Peyer's patch (tissue), 4 donors: ENCODE data around the gene TFF1. TPM values are rescaled to one million over a fixed set of nuclear protein-coding genes. Genes with fewer than 3 reads are reported as not detected.

Experiments used
- DNase-seq, 3 donors: peaks; one replicate each; pipeline ENCODE4 v3.0.0-alpha.2; 2017 to 2019
- H3K27ac ChIP-seq, 4 donors: fragments of 200-600 bp; sonication (generic); one replicate each; pipeline ENCODE4 v1.5.1; 2016 to 2019
- H3K27me3 ChIP-seq, 2 donors: fragments of 200-600 bp; sonication (generic); one replicate each; pipeline ENCODE4 v1.5.1; 2019
- H3K36me3 ChIP-seq, 3 donors: fragments of 200-600 bp; sonication (generic); one replicate each; pipeline ENCODE4 v1.5.1; 2016 to 2019
- H3K4me1 ChIP-seq, 4 donors: fragments of 200-600 bp; sonication (generic); one replicate each; pipeline ENCODE4 v1.5.1; 2016 to 2019
- H3K4me3 ChIP-seq, 4 donors: fragments of 200-600 bp; sonication (generic); 1 replicate in 3 of 4; 2 replicates in 1 of 4; pipeline ENCODE4 v1.5.1; 2016 to 2019; ENCODE audit warnings: mild to moderate bottlenecking in 1 of 4
- H3K9me3 ChIP-seq, 4 donors: fragments of 200-600 bp; sonication (generic); one replicate each; pipeline ENCODE4 v1.5.1; 2016 to 2019; ENCODE audit warnings: mild to moderate bottlenecking in 1 of 4
- POLR2A ChIP-seq, 2 donors: fragments of 450-650 bp; IDR thresholded peaks; one replicate each; pipeline ENCODE4 v1.5.1; 2017; ENCODE audit warnings: antibody characterized with exemption in 2 of 2, mild to moderate bottlenecking in 2 of 2, moderate library complexity in 2 of 2
- total RNA-seq, 4 donors: library from RNA; depleted of rRNA; stranded (reverse); fragments of >200 nt; gene quantifications; one replicate each; pipeline ENCODE4 v1.1.0, GENCODE V29; 2016
- TF ChIP-seq, protein P1 (sequence below), 6 experiments: fragments of 450-650 bp in 4 of 6; fragments of 200-600 bp in 2 of 6; sonication (generic) in 1 of 6; IDR thresholded peaks; one replicate each; pipeline ENCODE4 v1.5.1; 2017 to 2019; ENCODE audit warnings: antibody characterized with exemption in 6 of 6, mild to moderate bottlenecking in 3 of 6, moderate library complexity in 1 of 6

The TFF1 gene
- 100 to 1,000 TPM in 2 of 4 donors, 10 to 100 TPM in 1, not detected in 1; 32.4 to 136 (median 103) TPM for total RNA-seq

DNA sequence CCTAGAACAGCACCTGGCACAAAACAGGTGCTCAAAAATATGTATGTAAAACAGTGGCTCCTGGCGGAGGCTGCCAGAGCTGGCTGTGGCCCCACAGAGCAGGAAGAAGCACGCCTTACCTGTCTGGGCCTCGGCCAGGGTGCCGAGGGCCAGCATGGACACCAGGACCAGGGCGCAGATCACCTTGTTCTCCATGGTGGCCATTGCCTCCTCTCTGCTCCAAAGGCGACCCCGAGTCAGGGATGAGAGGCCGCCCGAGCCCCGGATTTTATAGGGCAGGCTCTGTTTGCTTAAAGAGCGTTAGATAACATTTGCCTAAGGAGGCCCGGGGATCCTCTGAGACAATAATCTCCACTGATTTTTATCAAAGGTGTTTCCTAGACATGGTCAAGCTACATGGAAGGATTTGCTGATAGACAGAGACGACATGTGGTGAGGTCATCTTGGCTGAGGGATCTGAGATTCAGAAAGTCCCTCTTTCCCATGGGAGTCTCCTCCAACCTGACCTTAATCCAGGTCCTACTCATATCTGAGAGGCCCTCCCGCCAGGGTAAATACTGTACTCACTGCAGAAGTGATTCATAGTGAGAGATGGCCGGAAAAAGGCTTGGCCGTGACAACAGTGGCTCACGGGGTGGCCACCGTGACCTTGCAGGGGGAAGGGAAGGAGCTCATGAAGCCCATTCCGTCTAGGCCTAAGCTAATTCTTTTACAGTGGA, at the start of gene TFF1:
Gene TFF1, minus strand, starts transcription at position 244 of the 719 bp plus-strand sequence. Its CDS starts 40 bp downstream, at position 204.
- no peaks in the 10 kb centered on the region for H3K4me1 ChIP-seq
- H3K27ac ChIP-seq, result peak within 1 kb of the TSS in 2 of 4 donors; percentile 22 to 35
- no peaks in the 10 kb centered on the region for H3K27me3 ChIP-seq
- no peaks in the 10 kb centered on the region for H3K36me3 ChIP-seq
- no peak for TF ChIP-seq POLR2A (IDR thresholded peaks at IDR 0.05)
- TF ChIP-seq, protein P1, sequence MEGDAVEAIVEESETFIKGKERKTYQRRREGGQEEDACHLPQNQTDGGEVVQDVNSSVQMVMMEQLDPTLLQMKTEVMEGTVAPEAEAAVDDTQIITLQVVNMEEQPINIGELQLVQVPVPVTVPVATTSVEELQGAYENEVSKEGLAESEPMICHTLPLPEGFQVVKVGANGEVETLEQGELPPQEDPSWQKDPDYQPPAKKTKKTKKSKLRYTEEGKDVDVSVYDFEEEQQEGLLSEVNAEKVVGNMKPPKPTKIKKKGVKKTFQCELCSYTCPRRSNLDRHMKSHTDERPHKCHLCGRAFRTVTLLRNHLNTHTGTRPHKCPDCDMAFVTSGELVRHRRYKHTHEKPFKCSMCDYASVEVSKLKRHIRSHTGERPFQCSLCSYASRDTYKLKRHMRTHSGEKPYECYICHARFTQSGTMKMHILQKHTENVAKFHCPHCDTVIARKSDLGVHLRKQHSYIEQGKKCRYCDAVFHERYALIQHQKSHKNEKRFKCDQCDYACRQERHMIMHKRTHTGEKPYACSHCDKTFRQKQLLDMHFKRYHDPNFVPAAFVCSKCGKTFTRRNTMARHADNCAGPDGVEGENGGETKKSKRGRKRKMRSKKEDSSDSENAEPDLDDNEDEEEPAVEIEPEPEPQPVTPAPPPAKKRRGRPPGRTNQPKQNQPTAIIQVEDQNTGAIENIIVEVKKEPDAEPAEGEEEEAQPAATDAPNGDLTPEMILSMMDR (IDR thresholded peaks at IDR 0.05), result no peak
- peak in 1 of 3 donors; percentile 73 for DNase-seq
- no peaks in the 10 kb centered on the region for H3K9me3 ChIP-seq
- H3K4me3 ChIP-seq, result peak within 1 kb of the TSS in 1 of 4 donors; percentile 12

DNA sequence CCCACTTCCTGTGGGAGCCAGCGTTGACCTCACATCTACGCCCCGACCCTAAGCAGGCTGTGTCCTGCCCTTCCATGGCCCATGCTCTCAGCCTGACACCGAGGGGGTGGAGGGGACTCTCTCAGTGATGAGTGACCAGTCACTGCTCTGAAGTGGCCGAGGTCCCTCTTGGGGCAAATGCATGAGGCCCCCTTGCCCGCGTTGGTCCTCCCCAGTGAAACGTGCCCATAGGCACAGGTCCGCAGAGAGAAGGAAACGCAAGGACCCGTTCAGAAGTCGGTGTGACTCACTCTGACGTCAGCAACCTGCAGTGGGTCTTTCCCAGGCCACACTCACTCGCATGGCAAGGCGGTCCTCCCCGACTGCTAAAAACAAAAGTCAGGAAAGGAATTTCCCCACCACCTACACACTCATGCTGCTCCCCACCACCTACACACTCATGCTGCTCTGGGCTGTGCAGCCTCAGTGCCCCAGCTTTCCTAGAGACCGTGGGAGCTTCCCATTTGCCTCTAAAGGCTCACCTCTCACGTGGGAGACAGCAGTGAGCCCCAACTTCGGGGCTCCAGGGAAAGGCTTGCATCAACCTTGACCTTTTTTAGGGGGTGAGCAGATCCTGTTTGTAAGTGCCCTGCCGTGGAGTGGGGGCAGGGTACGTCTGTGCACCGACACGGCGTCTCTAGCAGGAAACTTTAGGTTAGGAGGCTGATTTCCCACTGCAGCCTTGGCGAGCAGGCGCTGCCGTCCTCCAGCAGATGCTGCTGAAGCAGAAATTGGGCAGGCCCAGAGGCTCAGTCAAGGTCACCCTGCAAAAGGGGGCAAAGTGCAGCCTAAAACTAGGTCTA, 48.8 kb upstream of the TFF1 start:
- Histone ChIP-seq H3K27me3 (no peaks in the 10 kb centered on the region), H3K27ac (peak overlapping the region; percentile 8 to 62 (median 52)), H3K36me3 (no peaks in the 10 kb centered on the region), H3K4me1 (no peaks in the 10 kb centered on the region), H3K4me3 (peak overlapping the region in 1 of 4 donors; percentile 16), H3K9me3 (no peaks in the 10 kb centered on the region)
- no peak for TF ChIP-seq POLR2A (IDR thresholded peaks at IDR 0.05)
- TF ChIP-seq, protein P1 (IDR thresholded peaks at IDR 0.05), result no peak
- peak in 2 of 3 donors; percentile 72 to 87 for DNase-seq

DNA sequence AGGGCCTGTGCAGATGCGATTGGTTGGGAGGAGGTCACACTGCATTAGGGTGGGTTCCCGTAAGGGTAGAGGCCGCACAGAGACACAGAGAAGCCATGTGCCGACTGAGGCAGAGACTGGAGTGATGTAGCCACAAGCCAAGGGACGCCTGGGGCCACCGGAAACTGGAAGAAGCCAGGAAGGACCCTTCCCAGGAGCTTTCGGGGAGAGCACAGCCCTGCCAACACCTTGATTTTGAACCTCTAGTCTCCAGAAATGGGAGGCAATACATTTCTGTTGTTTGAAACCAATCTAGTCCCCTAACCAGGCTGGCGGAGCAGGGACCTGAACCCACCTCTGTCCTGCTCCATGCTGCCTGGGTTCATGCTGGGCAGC, 48.2 kb upstream of the TFF1 start:
- Histone ChIP-seq H3K36me3 (no peaks in the 10 kb centered on the region), H3K9me3 (no peaks in the 10 kb centered on the region), H3K4me1 (no peaks in the 10 kb centered on the region), H3K4me3 (no peak overlapping the region), H3K27me3 (no peaks in the 10 kb centered on the region), H3K27ac (peak overlapping the region; percentile 8 to 62 (median 52))
- peak in 1 of 3 donors; percentile 43 for DNase-seq
- no peak for TF ChIP-seq POLR2A (IDR thresholded peaks at IDR 0.05)
- TF ChIP-seq, protein P1 (IDR thresholded peaks at IDR 0.05), result no peak

DNA sequence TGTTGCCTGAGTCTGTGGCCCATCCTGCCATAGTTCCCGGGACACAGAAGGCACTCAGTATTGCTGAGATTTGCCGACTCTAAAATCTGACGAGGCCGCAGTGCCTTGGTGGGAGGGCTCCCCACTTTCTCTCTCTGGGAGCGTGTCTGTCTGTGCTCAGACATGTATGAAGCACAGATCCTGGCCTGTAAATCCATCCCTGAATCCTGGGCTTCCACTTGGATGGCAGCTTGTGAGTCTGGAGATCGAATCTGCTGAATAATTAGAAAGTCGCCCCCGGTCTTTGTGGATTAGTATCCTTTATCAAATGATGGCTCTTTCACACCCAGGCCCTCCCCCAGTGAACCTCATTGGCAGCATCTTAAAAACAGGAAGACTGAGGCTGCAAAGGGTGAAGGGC, 47.7 kb upstream of the TFF1 start:
- no peaks in the 10 kb centered on the region for H3K36me3 ChIP-seq
- H3K4me1 ChIP-seq, result no peaks in the 10 kb centered on the region
- peak overlapping the region in 3 of 4 donors; percentile 8 to 62 (median 60) for H3K27ac ChIP-seq
- TF ChIP-seq POLR2A (IDR thresholded peaks at IDR 0.05), result no peak
- TF ChIP-seq, protein P1 (IDR thresholded peaks at IDR 0.05), result no peak
- H3K9me3 ChIP-seq, result no peaks in the 10 kb centered on the region
- DNase-seq, result peak in 1 of 3 donors; percentile 45
- H3K27me3 ChIP-seq, result no peaks in the 10 kb centered on the region
- H3K4me3 ChIP-seq, result no peak overlapping the region

DNA sequence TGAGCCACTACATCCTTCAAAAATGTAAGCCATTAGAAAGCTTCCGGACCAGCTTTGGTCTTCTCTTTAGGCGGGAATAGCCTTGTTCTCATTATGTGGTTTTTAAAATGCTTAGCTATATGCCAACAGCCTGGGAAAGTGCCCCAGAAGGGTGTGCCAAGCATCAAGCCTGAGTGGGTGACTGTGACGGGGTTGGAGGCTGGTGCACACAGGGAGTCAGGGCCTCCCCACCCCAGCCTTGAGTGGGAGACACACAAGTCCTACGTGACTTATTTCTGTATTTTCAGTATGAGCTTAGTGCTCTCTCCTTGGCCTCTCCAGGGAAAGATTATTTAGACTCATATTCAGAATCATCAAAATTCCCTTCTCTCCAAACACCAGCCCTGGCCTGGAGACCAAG, 47.2 kb upstream of the TFF1 start:
- Histone ChIP-seq H3K27ac (no peak overlapping the region), H3K36me3 (no peaks in the 10 kb centered on the region), H3K9me3 (no peaks in the 10 kb centered on the region), H3K4me3 (no peak overlapping the region), H3K27me3 (no peaks in the 10 kb centered on the region), H3K4me1 (no peaks in the 10 kb centered on the region)
- TF ChIP-seq, protein P1 (IDR thresholded peaks at IDR 0.05), result no peak
- no peak for TF ChIP-seq POLR2A (IDR thresholded peaks at IDR 0.05)
- peak in 1 of 3 donors; percentile 36 for DNase-seq
